Neural cell (in vitro differentiated cells): ENCODE data around the gene ZNF692. TPM values are rescaled to one million over a fixed set of nuclear protein-coding genes. Genes with fewer than 3 reads are reported as not detected.

Experiments
- H2AFZ ChIP-seq: fragments of 200-600, 300-800 bp; sonication (generic), shearing (Covaris generic); 2 replicates; pipeline ENCODE4 v1.6.0; 2014; ENCODE audit warnings: low read depth, mild to moderate bottlenecking, antibody characterized with exemption, low read length, moderate library complexity
- H3F3A ChIP-seq: fragments of 200-600 bp; shearing (Covaris generic); 2 replicates; pipeline ENCODE4 v1.6.1; 2016; ENCODE audit warnings: mild to moderate bottlenecking, moderate library complexity, mixed read lengths, antibody characterized with exemption, low read length; ENCODE audit not compliant: insufficient read depth, poor library complexity, severe bottlenecking
- H3K27ac ChIP-seq: fragments of 200-600, 300-800 bp; sonication (generic), shearing (Covaris generic); 2 replicates; pipeline ENCODE4 v1.5.1; 2014; ENCODE audit warnings: mild to moderate bottlenecking, low read length, moderate library complexity
- H3K27me3 ChIP-seq: fragments of 300-800, 200-600 bp; sonication (generic), shearing (Covaris generic); 2 replicates; pipeline ENCODE4 v1.6.0; 2014; ENCODE audit warnings: mild to moderate bottlenecking, low read depth, low read length, moderate library complexity; ENCODE audit not compliant: insufficient read depth
- H3K36me3 ChIP-seq: fragments of 300-800, 200-600 bp; sonication (generic), shearing (Covaris generic); 2 replicates; pipeline ENCODE4 v1.5.1; 2014; ENCODE audit warnings: mild to moderate bottlenecking, antibody characterized with exemption, low read length, moderate library complexity; ENCODE audit not compliant: insufficient read depth
- H3K4me2 ChIP-seq: fragments of 300-800, 200-600 bp; sonication (generic), shearing (Covaris generic); 2 replicates; pipeline ENCODE4 v1.6.0; 2014; ENCODE audit warnings: mild to moderate bottlenecking, low read length
- H3K4me3 ChIP-seq: fragments of 300-800, 200-600 bp; sonication (generic), shearing (Covaris generic); 2 replicates; pipeline ENCODE4 v1.5.1; 2014; ENCODE audit warnings: mild to moderate bottlenecking, low read length, moderate library complexity
- H3K79me2 ChIP-seq: fragments of 200-600 bp; shearing (Covaris generic); replicated peaks from 2 replicates; pipeline ENCODE4 v1.6.0; 2014; ENCODE audit warnings: mild to moderate bottlenecking, low read length, moderate library complexity; ENCODE audit not compliant: insufficient read depth
- H3K9ac ChIP-seq: fragments of 300-800, 200-600 bp; sonication (generic), shearing (Covaris generic); 2 replicates; pipeline ENCODE4 v1.6.1; 2016; ENCODE audit warnings: mild to moderate bottlenecking, low read length, mixed read lengths
- H3K9me2 ChIP-seq: fragments of 200-600 bp; shearing (Covaris generic); 2 replicates; pipeline ENCODE4 v1.6.1; 2016; ENCODE audit warnings: mild to moderate bottlenecking, low read length, mixed read lengths; ENCODE audit not compliant: insufficient read depth
- H3K9me3 ChIP-seq: fragments of 200-600, 300-800 bp; sonication (generic), shearing (Covaris generic); 2 replicates; pipeline ENCODE4 v1.6.1; 2016; ENCODE audit warnings: mild to moderate bottlenecking, mixed run types, low read length, moderate library complexity, mixed read lengths
- H4K20me1 ChIP-seq: fragments of 200-600 bp; shearing (Covaris generic); 2 replicates; pipeline ENCODE4 v1.6.1; 2016; ENCODE audit warnings: mild to moderate bottlenecking, mixed run types; ENCODE audit not compliant: insufficient read depth
- CTCF ChIP-seq: fragments of 450-650 bp; IDR thresholded peaks from 2 replicates; pipeline ENCODE4 v1.5.1; 2014; ENCODE audit warnings: antibody characterized with exemption, mild to moderate bottlenecking, moderate library complexity; ENCODE audit not compliant: poor library complexity, severe bottlenecking
- EP300 ChIP-seq: fragments of 450-650 bp; conservative IDR thresholded peaks from 2 replicates; pipeline ENCODE4 v1.6.1; 2014; ENCODE audit warnings: antibody characterized with exemption, mild to moderate bottlenecking, moderate library complexity; ENCODE audit not compliant: poor library complexity, severe bottlenecking
- EZH2 ChIP-seq: fragments of 200-600, 300-800 bp; shearing (Covaris generic), sonication (generic); IDR thresholded peaks from 2 replicates; pipeline ENCODE4 v1.6.1; 2014; ENCODE audit warnings: antibody characterized with exemption, low read length, borderline replicate concordance, mild to moderate bottlenecking; ENCODE audit not compliant: insufficient read depth, poor library complexity, severe bottlenecking
- MXI1 ChIP-seq: fragments of 450-650 bp; conservative IDR thresholded peaks from 2 replicates; pipeline ENCODE4 v1.6.1; 2014; ENCODE audit warnings: antibody characterized with exemption, mild to moderate bottlenecking; ENCODE audit not compliant: poor library complexity, severe bottlenecking
- POLR2AphosphoS5 ChIP-seq: IDR thresholded peaks from 2 replicates; pipeline ENCODE4 v1.6.1; 2012
- RAD21 ChIP-seq: fragments of 450-650 bp; conservative IDR thresholded peaks from 2 replicates; pipeline ENCODE4 v1.6.1; 2014; ENCODE audit warnings: antibody characterized with exemption, mild to moderate bottlenecking, moderate library complexity
- REST ChIP-seq: IDR thresholded peaks from 2 replicates; pipeline ENCODE4 v1.6.1; 2012; ENCODE audit warnings: borderline replicate concordance
- SMC3 ChIP-seq: fragments of 450-650 bp; conservative IDR thresholded peaks from 2 replicates; pipeline ENCODE4 v1.6.1; 2014; ENCODE audit warnings: antibody characterized with exemption, mild to moderate bottlenecking, moderate library complexity; ENCODE audit not compliant: poor library complexity
- TAF1 ChIP-seq: IDR thresholded peaks from 2 replicates; pipeline ENCODE4 v1.6.1; 2012; ENCODE audit warnings: low read depth
- polyA plus RNA-seq: library from polyadenylated mRNA; depleted of rRNA; stranded (reverse); fragments of >200 nt; gene quantifications from 2 replicates; pipeline ENCODE4 v1.2.3, GENCODE V29; 2014

Gene ZNF692
- polyA plus RNA-seq, 1 donor from 2014 or later, result 183 TPM

DNA sequence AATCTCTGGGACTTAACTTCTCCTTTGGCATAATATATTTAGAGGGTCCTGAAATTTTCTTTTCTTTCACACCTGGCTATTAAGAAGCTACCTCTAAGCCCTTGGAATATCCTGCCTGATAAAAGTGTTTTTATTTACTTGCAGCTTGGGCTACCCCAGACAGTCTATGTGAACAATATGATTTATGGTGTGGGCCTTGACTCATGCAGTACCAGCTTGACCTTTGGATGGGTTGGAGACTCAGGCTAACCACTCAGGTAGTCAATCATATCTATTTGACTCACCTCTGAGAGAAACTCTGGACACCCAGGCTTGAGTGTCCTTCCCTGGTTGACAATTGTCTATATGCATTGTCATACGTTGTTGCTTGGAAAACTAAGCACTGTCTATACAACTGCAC, 33.7 kb upstream of the ZNF692 start:
- no peak overlapping the region for H3K9ac ChIP-seq
- H3K4me2 ChIP-seq, result no peak overlapping the region
- H3K9me3 ChIP-seq, result no peaks in the 10 kb centered on the region
- H3K4me3 ChIP-seq, result no peak overlapping the region
- no peaks in the 10 kb centered on the region for H3K36me3 ChIP-seq
- no peaks in the 10 kb centered on the region for H3K9me2 ChIP-seq
- no peak overlapping the region for H2AFZ ChIP-seq
- H3K27ac ChIP-seq, result no peak overlapping the region
- no peaks in the 10 kb centered on the region for H3K27me3 ChIP-seq
- no peak for TF ChIP-seq TAF1
- TF ChIP-seq SMC3, result no peak
- no peak for TF ChIP-seq RAD21
- TF ChIP-seq REST, result no peak
- no peaks in the 10 kb centered on the region for H4K20me1 ChIP-seq
- H3K79me2 ChIP-seq, result no peaks in the 10 kb centered on the region
- no peaks in the 10 kb centered on the region for H3F3A ChIP-seq

- TF ChIP-seq MXI1 (no peak), EP300 (no peak), TAF1 (no peak), POLR2AphosphoS5 (no peak), EZH2 (no peak), CTCF (no peak), REST (no peak), SMC3 (no peak), RAD21 (no peak)
- H3K9me2 ChIP-seq, result no peaks in the 10 kb centered on the region
- no peaks in the 10 kb centered on the region for H3K9me3 ChIP-seq
- no peak overlapping the region for H3K4me3 ChIP-seq
- H4K20me1 ChIP-seq, result no peaks in the 10 kb centered on the region
- H3K79me2 ChIP-seq, result no peaks in the 10 kb centered on the region
- H3K27me3 ChIP-seq, result no peaks in the 10 kb centered on the region
- H3K4me2 ChIP-seq, result no peak overlapping the region
- H3K9ac ChIP-seq, result no peak overlapping the region
- no peak overlapping the region for H3K27ac ChIP-seq
- H3F3A ChIP-seq, result no peaks in the 10 kb centered on the region
- no peak overlapping the region for H2AFZ ChIP-seq
- H3K36me3 ChIP-seq, result no peaks in the 10 kb centered on the region
Measured at GRCh38 chr1:248891758-248892157, 32.9 kb upstream of the ZNF692 start.
